Activated T-cell treated with anti-CD3 and anti-CD28 coated beads for 24 hours (primary cell): ENCODE results near the gene UBIAD1.
"Not testable (repeated sequence)": the region's sequence is repeated elsewhere in the genome, so short reads cannot be mapped to it uniquely, and the experiment has no call there.

ENCODE experiments used
- DNase-seq: peaks from one replicate; pipeline ENCODE4 v3.0.0-alpha.2; 2020; ENCODE audit warnings: low read depth

The UBIAD1 gene

DNA sequence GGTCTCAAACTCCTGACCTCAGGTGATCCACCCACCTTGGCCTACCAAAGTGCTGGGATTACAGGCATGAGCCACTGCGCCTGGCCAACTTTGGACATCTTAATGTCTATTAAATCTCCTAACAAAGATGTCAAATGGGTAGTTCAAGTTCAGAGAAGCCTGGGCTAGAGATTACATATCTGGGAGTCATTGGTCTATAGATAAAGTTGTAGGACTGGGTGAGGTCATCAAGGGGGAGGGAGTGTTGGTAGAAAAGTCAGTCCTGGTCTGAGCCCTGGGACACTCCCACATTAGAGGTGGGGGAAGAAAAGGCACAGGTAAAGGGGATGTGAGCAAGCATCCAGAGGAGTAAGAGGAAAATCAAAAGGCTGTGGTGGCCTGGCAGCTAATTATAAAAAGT lies 6.6 kb downstream of the UBIAD1 start:
- no peak for DNase-seq

- DNase-seq, result no peak
These were observed 7.8 kb downstream of the UBIAD1 start for GRCh38 chr1:11280719-11281376.

- DNase-seq, result no peak
These were observed 8.7 kb downstream of the UBIAD1 start for GRCh38 chr1:11281518-11282331.

DNA sequence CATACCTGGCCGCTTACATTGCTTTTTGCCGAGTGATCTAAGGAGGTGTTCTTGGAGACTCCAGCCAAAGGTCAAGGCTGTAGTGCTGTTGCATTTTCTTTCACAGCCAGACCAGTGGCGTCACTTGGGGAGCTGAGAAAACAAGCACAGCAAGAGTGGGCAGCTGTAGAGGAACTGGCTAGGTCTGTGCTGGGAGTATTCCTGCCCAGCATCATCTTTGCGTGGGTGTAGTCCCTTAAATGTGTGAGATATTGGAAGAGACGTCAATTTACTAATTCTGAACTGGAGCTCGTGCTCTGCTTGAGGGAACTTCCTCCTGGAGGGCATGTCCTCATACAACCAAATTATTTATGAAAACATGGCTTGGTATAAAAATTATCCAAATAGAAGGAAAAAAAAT lies 10.2 kb downstream of the UBIAD1 start:
- no peak for DNase-seq

DNA sequence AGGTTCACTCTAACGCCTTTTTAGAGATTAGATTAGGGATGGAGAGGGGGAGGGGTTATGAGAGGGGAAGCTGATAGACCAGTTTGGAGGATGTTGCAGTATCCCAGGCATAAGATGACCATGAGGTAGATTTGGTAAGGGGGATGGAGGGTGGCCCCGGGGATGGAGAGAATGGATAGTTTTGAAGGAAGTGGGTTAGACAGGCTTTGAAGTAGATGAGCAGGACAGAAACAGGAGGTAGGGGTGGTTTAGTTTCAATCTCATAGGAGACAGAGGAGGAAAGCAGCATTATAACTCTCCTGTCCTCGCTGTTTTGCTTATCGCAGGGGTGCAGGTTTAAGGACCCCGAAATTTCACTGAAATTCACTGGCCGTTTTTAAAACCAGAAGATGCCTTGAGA lies 11.8 kb downstream of the UBIAD1 start:
- no peak for DNase-seq

GRCh38 chr1:11285883-11286734 lies 13.1 kb downstream of the UBIAD1 start:
- no peak for DNase-seq

GRCh38 chr1:11286735-11287410 lies 13.9 kb downstream of the UBIAD1 start:
- DNase-seq, result no peak

- no peak for DNase-seq
These were observed 16.1 kb downstream of the UBIAD1 start for GRCh38 chr1:11289064-11289463.

- no peak for DNase-seq
These were observed 18.1 kb downstream of the UBIAD1 start for GRCh38 chr1:11291049-11291448.

DNA sequence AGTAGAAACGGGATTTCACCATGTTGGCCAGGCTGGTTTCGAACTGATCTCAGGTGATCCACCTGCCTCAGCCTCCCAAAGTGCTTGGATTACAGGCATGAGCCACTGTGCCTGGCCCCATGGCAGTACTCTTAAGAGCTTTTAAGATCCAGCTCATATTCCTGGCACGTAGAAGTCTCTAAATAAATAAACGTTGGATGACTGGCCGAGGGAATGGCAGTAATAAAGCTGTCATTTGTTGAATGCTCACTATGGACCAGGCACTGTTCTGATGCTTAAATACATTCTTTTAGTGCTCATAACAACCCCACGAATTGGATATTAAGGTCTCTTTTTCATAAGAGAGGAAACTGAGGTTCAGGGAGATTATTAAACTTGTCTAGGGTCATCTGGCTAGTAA lies 20.9 kb downstream of the UBIAD1 start:
- DNase-seq, result no peak

DNA sequence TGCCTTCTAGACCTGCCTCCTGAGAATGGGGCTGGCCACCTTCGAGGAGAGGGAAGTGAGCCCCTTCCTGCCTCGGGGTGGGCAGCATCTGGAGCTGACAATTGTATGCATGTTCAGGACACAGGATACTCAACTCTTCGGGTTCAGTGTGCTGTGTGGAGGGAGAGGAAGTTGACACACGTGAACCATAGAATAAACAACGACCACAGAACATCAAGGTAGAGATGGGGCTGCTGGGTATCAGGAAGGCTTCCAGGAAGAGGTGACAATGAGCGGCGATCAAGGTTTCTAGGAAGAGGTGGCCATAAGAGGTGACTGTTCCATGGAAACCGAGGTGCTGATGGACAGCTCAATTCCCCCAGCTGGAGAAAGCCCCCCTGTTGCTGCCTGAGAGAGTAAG lies 22.0 kb downstream of the UBIAD1 start:
- no peak for DNase-seq

GRCh38 chr1:11295905-11296304 lies 22.9 kb downstream of the UBIAD1 start:
- DNase-seq, result no peak

- not testable (repeated sequence) for DNase-seq
These were observed 24.8 kb downstream of the UBIAD1 start for GRCh38 chr1:11297774-11298173.

DNA sequence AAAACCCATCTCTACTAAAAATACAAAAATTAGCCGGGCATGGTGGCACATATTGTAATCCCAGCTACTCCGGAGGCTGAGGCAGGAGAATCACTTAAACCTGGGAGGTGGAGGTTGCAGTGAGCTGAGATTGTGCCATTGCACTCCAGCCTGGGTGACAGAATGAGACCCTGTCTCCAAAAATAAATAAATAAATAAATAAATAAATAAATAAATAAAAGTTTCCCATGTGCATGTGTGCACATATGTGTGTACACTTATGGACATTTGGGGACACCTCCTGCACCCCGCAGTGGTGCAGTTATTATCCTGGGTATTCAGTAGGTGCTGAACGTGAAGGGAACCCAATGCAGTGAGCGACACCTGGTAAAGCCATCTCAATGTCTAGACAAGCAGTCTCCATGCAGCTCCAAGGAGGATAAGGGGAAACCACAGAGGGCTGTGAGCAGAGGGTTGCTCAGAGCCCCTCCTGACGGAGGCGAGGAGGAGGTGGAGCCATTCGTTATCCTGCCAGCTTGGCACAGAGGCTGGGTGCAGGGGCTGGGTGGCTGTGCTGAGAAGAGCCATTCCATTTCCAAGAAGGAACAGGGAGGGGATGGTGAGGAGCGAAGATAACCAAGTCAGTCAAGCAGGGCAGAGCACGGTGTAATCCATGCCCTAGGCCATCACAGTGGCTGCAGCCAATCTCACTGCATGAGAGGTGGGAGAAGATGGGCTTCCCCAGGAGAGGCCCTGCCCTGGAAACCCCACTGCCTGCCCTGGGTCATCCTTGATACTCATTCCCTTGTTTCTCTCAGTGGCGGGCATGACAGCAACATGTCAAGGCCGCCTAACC lies 25.6 kb downstream of the UBIAD1 start:
- no peak for DNase-seq

- no peak for DNase-seq
These were observed 26.2 kb downstream of the UBIAD1 start for GRCh38 chr1:11299225-11299574.

- no peak for DNase-seq
These were observed 28.6 kb downstream of the UBIAD1 start for GRCh38 chr1:11301601-11302000.

DNA sequence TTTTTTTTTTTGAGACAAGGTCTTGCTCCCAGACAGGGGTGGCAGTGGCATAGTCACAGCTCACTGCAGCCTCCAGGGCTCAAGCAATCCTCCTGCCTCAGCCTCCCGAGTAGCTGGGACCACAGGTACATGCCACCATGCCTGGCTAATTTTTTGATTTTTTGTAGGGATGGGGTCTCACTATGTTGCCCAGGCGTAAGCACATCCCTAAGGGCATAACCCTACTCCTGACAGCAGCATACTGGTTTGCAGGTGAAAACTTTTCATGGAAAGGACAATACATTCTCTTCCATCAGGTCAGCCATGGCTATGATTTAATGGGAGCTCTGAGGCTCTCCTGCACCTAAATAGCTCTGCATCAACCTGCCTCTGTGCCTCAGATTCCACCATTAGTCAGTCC lies 29.4 kb downstream of the UBIAD1 start:
- no peak for DNase-seq

DNA sequence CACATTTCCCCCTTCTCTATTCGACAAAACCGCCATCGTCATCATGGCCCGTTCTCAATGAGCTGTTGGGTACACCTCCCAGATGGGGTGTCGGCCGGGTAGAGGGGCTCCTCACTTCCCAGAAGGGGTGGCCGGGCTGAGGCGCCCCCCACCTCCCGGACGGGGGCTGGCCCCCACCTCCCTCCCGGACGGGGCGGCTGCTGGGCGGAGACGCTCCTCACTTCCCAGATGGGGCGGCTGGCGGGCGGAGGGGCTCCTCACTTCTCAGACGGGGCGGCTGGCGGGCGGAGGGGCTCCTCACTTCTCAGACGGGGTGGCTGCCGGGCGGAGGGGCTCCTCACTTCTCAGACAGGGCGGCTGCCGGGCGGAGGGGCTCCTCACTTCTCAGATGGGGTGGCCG lies 32.5 kb downstream of the UBIAD1 start:
- not testable (repeated sequence) for DNase-seq

- no peak for DNase-seq
These were observed 34.9 kb downstream of the UBIAD1 start for GRCh38 chr1:11307852-11308251.

GRCh38 chr1:11308699-11309224 lies 35.8 kb downstream of the UBIAD1 start:
- DNase-seq, result no peak

GRCh38 chr1:11309385-11309784 lies 36.4 kb downstream of the UBIAD1 start:
- DNase-seq, result no peak
